ENCODE results near the gene CLTC.

DNA sequence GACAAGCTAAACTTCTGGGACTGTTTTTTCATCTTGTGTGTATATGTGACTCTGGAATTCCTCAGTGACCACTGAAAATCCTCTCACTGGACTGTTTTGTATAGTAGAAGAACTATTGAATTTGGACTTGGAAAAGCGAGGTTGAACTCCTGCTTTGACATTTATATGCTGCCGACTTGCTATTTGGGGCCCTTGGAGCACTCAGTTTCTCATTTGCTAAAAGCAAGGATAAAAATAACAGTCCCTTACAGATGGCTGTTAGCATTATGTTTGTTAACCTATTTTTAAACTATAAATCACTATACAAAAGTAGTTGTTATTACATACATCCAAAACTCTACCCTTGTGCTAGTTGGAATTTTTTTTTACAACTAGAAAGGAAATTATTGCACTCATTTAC, 96.7 kb downstream of the CLTC start:
- TF ChIP-seq, protein P1, sequence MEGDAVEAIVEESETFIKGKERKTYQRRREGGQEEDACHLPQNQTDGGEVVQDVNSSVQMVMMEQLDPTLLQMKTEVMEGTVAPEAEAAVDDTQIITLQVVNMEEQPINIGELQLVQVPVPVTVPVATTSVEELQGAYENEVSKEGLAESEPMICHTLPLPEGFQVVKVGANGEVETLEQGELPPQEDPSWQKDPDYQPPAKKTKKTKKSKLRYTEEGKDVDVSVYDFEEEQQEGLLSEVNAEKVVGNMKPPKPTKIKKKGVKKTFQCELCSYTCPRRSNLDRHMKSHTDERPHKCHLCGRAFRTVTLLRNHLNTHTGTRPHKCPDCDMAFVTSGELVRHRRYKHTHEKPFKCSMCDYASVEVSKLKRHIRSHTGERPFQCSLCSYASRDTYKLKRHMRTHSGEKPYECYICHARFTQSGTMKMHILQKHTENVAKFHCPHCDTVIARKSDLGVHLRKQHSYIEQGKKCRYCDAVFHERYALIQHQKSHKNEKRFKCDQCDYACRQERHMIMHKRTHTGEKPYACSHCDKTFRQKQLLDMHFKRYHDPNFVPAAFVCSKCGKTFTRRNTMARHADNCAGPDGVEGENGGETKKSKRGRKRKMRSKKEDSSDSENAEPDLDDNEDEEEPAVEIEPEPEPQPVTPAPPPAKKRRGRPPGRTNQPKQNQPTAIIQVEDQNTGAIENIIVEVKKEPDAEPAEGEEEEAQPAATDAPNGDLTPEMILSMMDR (conservative IDR thresholded peaks at IDR 0.05; ENCODE audit: low read depth, low read length), result no peak
- TF ChIP-seq SMC3 (IDR thresholded peaks at IDR 0.05; ENCODE audit: low read depth, low read length), result no peak
